ENCODE measurements around the gene GALNT13.

Gene GALNT13

DNA sequence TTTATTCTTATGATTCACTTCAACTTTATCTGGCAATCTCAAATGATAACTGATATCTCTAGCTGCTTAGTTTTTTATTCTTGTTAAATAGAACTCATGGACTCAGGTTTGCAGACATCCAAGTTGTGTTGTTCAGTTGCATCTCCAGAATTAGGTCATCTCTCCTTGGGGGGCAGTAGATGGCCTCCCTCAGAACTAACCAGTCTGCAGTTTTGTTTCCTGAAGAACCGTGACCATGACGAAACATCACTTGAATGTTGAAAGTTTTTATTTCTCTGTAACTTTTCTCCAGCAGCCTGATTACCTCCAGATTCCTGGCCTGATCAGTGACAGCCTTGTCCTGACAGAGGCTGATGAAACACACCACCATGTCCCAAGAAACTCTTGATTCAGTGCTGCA is 321.5 kb downstream of the GALNT13 start:
- TF ChIP-seq, protein P1, sequence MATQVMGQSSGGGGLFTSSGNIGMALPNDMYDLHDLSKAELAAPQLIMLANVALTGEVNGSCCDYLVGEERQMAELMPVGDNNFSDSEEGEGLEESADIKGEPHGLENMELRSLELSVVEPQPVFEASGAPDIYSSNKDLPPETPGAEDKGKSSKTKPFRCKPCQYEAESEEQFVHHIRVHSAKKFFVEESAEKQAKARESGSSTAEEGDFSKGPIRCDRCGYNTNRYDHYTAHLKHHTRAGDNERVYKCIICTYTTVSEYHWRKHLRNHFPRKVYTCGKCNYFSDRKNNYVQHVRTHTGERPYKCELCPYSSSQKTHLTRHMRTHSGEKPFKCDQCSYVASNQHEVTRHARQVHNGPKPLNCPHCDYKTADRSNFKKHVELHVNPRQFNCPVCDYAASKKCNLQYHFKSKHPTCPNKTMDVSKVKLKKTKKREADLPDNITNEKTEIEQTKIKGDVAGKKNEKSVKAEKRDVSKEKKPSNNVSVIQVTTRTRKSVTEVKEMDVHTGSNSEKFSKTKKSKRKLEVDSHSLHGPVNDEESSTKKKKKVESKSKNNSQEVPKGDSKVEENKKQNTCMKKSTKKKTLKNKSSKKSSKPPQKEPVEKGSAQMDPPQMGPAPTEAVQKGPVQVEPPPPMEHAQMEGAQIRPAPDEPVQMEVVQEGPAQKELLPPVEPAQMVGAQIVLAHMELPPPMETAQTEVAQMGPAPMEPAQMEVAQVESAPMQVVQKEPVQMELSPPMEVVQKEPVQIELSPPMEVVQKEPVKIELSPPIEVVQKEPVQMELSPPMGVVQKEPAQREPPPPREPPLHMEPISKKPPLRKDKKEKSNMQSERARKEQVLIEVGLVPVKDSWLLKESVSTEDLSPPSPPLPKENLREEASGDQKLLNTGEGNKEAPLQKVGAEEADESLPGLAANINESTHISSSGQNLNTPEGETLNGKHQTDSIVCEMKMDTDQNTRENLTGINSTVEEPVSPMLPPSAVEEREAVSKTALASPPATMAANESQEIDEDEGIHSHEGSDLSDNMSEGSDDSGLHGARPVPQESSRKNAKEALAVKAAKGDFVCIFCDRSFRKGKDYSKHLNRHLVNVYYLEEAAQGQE (IDR thresholded peaks at IDR 0.05; ENCODE audit: insufficient read depth in 1 of 2, low read depth in 2 of 2, low read length in 2 of 2) = no peak
- TF ChIP-seq SIN3A (IDR thresholded peaks at IDR 0.05; ENCODE audit: borderline replicate concordance, insufficient read depth, low read length) = no peak
- TF ChIP-seq POLR2AphosphoS5 (IDR thresholded peaks at IDR 0.05; ENCODE audit: low read depth, low read length) = no peak
- TF ChIP-seq FOXP2 (optimal IDR thresholded peaks at IDR 0.05; ENCODE audit: borderline replicate concordance, extremely low read depth, extremely low read length, insufficient read depth) = no peak

DNA sequence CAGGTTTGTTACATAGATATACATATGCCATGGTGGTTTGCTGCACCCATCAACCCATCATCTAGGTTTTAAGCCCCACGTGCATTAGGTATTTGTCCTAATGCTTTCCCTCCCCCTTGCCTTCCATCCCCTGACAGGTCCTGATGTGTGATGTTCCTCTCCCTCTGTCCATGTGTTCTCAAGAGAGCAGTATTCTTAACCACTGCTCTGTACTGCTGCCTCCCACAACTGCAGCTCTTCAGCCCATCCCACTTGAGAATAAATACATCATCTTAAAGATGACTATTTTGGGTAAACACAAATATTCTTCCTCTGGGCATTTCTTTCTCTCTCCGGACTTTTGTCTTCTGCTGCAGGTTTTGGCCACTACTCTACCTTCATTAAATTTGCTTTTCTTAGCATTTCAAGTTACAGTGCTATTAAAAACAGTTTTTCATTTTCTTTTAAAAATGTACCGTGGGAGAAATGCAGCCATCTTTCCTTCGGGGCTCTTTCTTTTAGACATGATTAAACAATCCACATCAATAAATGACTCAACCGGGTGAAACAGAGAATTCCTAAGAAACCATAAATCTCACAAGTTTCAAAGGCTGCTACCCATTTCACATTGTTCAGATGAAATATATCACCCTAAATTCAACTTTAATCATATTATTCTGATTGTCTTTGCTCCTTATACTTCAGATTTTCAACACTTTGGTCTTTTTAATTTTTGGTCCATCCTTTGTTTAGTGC is 323.4 kb downstream of the GALNT13 start:
- TF ChIP-seq FOXP2 (optimal IDR thresholded peaks at IDR 0.05; ENCODE audit: borderline replicate concordance, extremely low read depth, extremely low read length, insufficient read depth) (no peak), POLR2AphosphoS5 (IDR thresholded peaks at IDR 0.05; ENCODE audit: low read depth, low read length) (no peak), SIN3A (IDR thresholded peaks at IDR 0.05; ENCODE audit: borderline replicate concordance, insufficient read depth, low read length) (no peak), TAF1 (IDR thresholded peaks at IDR 0.05; ENCODE audit: borderline replicate concordance, insufficient read depth, low read length) (no peak)
- TF ChIP-seq, protein P1 (IDR thresholded peaks at IDR 0.05; ENCODE audit: insufficient read depth in 1 of 2, low read depth in 2 of 2, low read length in 2 of 2) = no peak

DNA sequence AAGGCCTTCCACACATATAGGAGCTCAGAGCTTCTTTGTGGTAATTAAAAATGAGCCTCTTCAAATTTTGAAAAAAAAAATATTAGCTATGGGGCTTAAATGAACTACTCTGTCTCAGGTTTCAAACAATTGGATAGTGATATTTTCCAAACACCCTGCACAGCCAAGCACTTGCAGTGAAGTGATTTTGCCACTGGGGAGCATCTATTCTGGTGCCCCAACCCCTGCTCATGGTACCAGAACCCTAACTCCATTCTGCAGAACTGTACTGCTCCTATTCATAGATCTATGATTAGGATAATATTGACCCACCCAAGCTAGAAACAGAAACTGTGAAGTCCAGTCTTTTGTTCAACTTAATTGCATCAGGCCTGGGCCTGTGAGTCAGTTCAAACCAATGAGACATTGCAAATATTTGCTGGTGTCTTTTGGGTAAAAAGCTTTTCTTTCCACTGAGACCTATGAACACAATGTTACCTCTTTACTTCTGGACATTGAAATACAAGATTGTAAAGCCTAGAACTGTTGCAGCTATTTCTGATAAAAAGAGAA is 324.0 kb downstream of the GALNT13 start:
- TF ChIP-seq FOXP2 (optimal IDR thresholded peaks at IDR 0.05; ENCODE audit: borderline replicate concordance, extremely low read depth, extremely low read length, insufficient read depth) = no peak
- TF ChIP-seq TAF1 (IDR thresholded peaks at IDR 0.05; ENCODE audit: borderline replicate concordance, insufficient read depth, low read length) = no peak
- TF ChIP-seq POLR2AphosphoS5 (IDR thresholded peaks at IDR 0.05; ENCODE audit: low read depth, low read length) = no peak
- TF ChIP-seq SIN3A (IDR thresholded peaks at IDR 0.05; ENCODE audit: borderline replicate concordance, insufficient read depth, low read length) = no peak
- TF ChIP-seq, protein P1 (IDR thresholded peaks at IDR 0.05; ENCODE audit: insufficient read depth in 1 of 2, low read depth in 2 of 2, low read length in 2 of 2) = no peak

GRCh38 chr2:154198866-154199265 is 327.1 kb downstream of the GALNT13 start:
- TF ChIP-seq TAF1 (IDR thresholded peaks at IDR 0.05; ENCODE audit: borderline replicate concordance, insufficient read depth, low read length) (no peak), FOXP2 (optimal IDR thresholded peaks at IDR 0.05; ENCODE audit: borderline replicate concordance, extremely low read depth, extremely low read length, insufficient read depth) (no peak), SIN3A (IDR thresholded peaks at IDR 0.05; ENCODE audit: borderline replicate concordance, insufficient read depth, low read length) (no peak), POLR2AphosphoS5 (IDR thresholded peaks at IDR 0.05; ENCODE audit: low read depth, low read length) (no peak)
- TF ChIP-seq, protein P1 (IDR thresholded peaks at IDR 0.05; ENCODE audit: insufficient read depth in 1 of 2, low read depth in 2 of 2, low read length in 2 of 2) = no peak

Data from PFSK-1 (cell line).